Body of pancreas (tissue), 4 donors: ENCODE data around the gene DEFB113.
"Not testable (repeated sequence)": the region's sequence is repeated elsewhere in the genome, so short reads cannot be mapped to it uniquely, and the experiment has no call there.

Source experiments
- POLR2A ChIP-seq, 3 donors: fragments of 450-650 bp; IDR thresholded peaks; one replicate each; pipeline ENCODE4 v1.6.1; 2016; ENCODE audit warnings: antibody characterized with exemption in 3 of 3, mild to moderate bottlenecking in 2 of 3
- TF ChIP-seq, protein P1 (sequence below), 7 experiments: fragments of 450-650 bp in 4 of 7; fragments of 200-600 bp in 3 of 7; sonication (generic) in 3 of 7; IDR thresholded peaks; one replicate each; pipeline ENCODE4 v1.5.1; 2016 to 2019; ENCODE audit warnings: antibody characterized with exemption in 7 of 7

DNA sequence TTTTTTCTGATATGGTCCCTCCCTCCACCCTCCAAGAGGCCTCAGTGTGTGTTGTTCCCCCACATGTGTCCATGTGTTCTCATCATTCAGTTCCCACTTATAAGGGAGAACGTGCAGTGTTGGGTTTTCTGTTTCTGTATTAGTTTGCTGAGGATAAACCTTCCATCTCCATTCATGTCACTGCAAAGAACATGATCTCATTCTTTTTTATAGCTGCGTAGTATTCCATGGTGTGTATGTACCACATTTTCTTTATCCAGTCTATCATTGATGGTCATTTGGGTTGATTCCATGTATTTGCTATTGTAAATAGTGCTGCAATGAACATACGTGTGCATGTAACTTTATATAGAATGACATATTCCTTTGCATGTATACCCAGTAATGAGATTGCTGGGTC, 25.4 kb downstream of the DEFB113 start:
- TF ChIP-seq, protein P1, sequence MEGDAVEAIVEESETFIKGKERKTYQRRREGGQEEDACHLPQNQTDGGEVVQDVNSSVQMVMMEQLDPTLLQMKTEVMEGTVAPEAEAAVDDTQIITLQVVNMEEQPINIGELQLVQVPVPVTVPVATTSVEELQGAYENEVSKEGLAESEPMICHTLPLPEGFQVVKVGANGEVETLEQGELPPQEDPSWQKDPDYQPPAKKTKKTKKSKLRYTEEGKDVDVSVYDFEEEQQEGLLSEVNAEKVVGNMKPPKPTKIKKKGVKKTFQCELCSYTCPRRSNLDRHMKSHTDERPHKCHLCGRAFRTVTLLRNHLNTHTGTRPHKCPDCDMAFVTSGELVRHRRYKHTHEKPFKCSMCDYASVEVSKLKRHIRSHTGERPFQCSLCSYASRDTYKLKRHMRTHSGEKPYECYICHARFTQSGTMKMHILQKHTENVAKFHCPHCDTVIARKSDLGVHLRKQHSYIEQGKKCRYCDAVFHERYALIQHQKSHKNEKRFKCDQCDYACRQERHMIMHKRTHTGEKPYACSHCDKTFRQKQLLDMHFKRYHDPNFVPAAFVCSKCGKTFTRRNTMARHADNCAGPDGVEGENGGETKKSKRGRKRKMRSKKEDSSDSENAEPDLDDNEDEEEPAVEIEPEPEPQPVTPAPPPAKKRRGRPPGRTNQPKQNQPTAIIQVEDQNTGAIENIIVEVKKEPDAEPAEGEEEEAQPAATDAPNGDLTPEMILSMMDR (IDR thresholded peaks at IDR 0.05), result not testable (repeated sequence)
- not testable (repeated sequence) for TF ChIP-seq POLR2A (IDR thresholded peaks at IDR 0.05)
